HEK293 (cell line): ENCODE results near the gene CHFR.
A peak's percentile ranks its signal among the peaks of the same experiment; 100 is the strongest.

Experiments used
- BCL6B ChIP-seq: fragments of 450-650 bp; formaldehyde crosslinking; IDR thresholded peaks from 2 replicates; pipeline ENCODE4 v1.5.1; 2017; ENCODE audit warnings: missing biosample characterization, missing genetic modification characterization
- CTCF ChIP-seq: fragments of 450-650 bp; formaldehyde crosslinking; IDR thresholded peaks from 2 replicates; pipeline ENCODE4 v1.5.1; 2016; ENCODE audit warnings: missing biosample characterization, missing genetic modification characterization
- MEIS1 ChIP-seq: sonication (generic); formaldehyde crosslinking; IDR thresholded peaks from 2 replicates; pipeline ENCODE4 v1.8.1; 2022; ENCODE audit warnings: missing genetic modification reagents, mild to moderate bottlenecking, borderline replicate concordance
- MZF1 ChIP-seq: fragments of 450-650 bp; formaldehyde crosslinking; IDR thresholded peaks from 2 replicates; pipeline ENCODE4 v1.5.1; 2017; ENCODE audit warnings: missing biosample characterization, missing genetic modification characterization, borderline replicate concordance
- RBAK ChIP-seq: fragments of 450-650 bp; formaldehyde crosslinking; IDR thresholded peaks from 2 replicates; pipeline ENCODE4 v1.5.1; 2016; ENCODE audit warnings: missing biosample characterization, missing genetic modification characterization
- ZNF138 ChIP-seq: fragments of 450-650 bp; formaldehyde crosslinking; IDR thresholded peaks from 2 replicates; pipeline ENCODE4 v1.5.1; 2016; ENCODE audit warnings: missing biosample characterization, missing genetic modification characterization, borderline replicate concordance
- ZNF350 ChIP-seq: fragments of 450-650 bp; formaldehyde crosslinking; IDR thresholded peaks from 2 replicates; pipeline ENCODE4 v1.5.0; 2017; ENCODE audit warnings: missing biosample characterization, mild to moderate bottlenecking, missing genetic modification characterization
- ZNF426 ChIP-seq: fragments of 450-650 bp; formaldehyde crosslinking; IDR thresholded peaks from 2 replicates; pipeline ENCODE4 v1.5.1; 2017; ENCODE audit warnings: missing biosample characterization, missing genetic modification characterization, mild to moderate bottlenecking, inconsistent platforms, moderate library complexity
- ZNF654 ChIP-seq: fragments of 450-650 bp; formaldehyde crosslinking; IDR thresholded peaks from 2 replicates; pipeline ENCODE4 v1.5.1; 2016; ENCODE audit warnings: low read depth, missing biosample characterization, missing genetic modification characterization
- ZNF837 ChIP-seq: fragments of 450-650 bp; formaldehyde crosslinking; IDR thresholded peaks from 2 replicates; pipeline ENCODE4 v1.5.1; 2016; ENCODE audit warnings: missing biosample characterization, missing genetic modification characterization
- TF ChIP-seq, protein P1 (sequence below): fragments of 450-650 bp; formaldehyde crosslinking; IDR thresholded peaks from 2 replicates; pipeline ENCODE4 v1.5.1; 2017; ENCODE audit warnings: missing biosample characterization, missing genetic modification characterization
- TF ChIP-seq, protein P2 (sequence below): fragments of 450-650 bp; IDR thresholded peaks from 2 replicates; pipeline ENCODE4 v1.5.1; 2018; ENCODE audit warnings: missing biosample characterization, missing genetic modification characterization

DNA sequence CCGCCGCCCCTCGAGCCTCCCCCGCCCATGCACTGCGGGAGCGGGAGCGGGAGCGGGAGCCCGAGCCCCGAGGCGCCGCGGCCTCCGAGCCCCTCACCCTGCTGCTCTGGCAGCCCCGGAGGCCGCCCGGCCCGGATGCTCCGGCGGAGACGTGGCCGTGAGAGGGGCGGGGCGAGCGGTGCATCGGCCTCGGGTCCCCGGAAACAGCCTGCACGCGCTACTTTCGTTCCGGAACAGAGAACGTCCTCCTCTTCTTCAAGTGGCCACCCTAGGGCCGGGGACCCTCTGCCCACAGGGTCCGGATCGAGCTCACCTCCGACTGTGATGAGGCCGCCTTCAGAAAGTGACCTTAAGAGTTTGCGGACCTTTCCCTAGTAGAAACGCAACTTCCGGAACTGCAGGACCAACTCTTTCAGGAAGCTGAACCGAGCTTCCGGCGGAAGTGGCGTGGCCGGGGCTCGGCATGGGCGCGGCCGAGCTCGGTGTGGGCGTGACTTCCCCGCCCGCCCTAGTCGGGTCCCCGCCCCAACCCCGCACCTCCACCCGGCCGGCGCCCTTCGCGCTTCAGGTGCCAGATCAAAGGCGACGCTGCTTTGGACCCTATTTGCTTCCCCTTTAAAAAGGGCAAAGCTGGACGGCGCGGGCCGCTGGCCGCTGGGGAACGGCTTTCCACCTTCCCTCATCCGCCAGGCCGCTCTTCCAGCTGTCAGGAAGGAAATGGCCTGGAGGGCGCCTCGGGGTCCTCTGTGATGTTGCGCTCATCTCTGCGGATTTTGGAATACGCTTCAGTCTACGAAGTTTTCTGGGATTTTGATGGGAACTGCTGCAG, 58.5 kb downstream of the CHFR start, which contains the start of gene GOLGA3:
- no peak for TF ChIP-seq CTCF
- no peak for TF ChIP-seq MZF1 (tag by site-specific recombination)
- no peak for TF ChIP-seq ZNF654 (tag by site-specific recombination)
- TF ChIP-seq RBAK (tag by site-specific recombination) = no peak
- TF ChIP-seq, protein P1, sequence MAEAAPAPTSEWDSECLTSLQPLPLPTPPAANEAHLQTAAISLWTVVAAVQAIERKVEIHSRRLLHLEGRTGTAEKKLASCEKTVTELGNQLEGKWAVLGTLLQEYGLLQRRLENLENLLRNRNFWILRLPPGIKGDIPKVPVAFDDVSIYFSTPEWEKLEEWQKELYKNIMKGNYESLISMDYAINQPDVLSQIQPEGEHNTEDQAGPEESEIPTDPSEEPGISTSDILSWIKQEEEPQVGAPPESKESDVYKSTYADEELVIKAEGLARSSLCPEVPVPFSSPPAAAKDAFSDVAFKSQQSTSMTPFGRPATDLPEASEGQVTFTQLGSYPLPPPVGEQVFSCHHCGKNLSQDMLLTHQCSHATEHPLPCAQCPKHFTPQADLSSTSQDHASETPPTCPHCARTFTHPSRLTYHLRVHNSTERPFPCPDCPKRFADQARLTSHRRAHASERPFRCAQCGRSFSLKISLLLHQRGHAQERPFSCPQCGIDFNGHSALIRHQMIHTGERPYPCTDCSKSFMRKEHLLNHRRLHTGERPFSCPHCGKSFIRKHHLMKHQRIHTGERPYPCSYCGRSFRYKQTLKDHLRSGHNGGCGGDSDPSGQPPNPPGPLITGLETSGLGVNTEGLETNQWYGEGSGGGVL (tag by site-specific recombination) = no peak
- peak; percentile 91 for TF ChIP-seq ZNF350 (tag by site-specific recombination)
- peak; percentile 90; the same call in 1 of the 2 replicates for TF ChIP-seq ZNF837 (tag by site-specific recombination)
- no peak for TF ChIP-seq MEIS1 (CRISPR knock-in tag)
- TF ChIP-seq ZNF138 (tag by site-specific recombination) = no peak
- no peak for TF ChIP-seq ZNF426 (tag by site-specific recombination)
- TF ChIP-seq BCL6B (tag by site-specific recombination) = no peak
- TF ChIP-seq, protein P2, sequence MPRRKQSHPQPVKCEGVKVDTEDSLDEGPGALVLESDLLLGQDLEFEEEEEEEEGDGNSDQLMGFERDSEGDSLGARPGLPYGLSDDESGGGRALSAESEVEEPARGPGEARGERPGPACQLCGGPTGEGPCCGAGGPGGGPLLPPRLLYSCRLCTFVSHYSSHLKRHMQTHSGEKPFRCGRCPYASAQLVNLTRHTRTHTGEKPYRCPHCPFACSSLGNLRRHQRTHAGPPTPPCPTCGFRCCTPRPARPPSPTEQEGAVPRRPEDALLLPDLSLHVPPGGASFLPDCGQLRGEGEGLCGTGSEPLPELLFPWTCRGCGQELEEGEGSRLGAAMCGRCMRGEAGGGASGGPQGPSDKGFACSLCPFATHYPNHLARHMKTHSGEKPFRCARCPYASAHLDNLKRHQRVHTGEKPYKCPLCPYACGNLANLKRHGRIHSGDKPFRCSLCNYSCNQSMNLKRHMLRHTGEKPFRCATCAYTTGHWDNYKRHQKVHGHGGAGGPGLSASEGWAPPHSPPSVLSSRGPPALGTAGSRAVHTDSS (tag by site-specific recombination) = peak; percentile 74
